ENCODE results near the gene GALNT8.

Gene GALNT8

GRCh38 chr12:4703676-4704075 is 16.5 kb upstream of the GALNT8 start:
- Histone ChIP-seq H3K27ac (replicated peaks; ENCODE audit: low read length) (no peak overlapping the region), H2BK120ac (ENCODE audit: low read depth, low read length) (no peak overlapping the region), H4K91ac (ENCODE audit: low read depth, low read length, poor library complexity) (no peak overlapping the region), H2BK5ac (ENCODE audit: low read length) (no peak overlapping the region), H2BK12ac (ENCODE audit: low read length) (no peak overlapping the region), H3K27me3 (ENCODE audit: control insufficient read depth in 3 of 3, insufficient read depth in 3 of 3, low read depth in 1 of 3, low read length in 3 of 3) (no peaks in the 10 kb centered on the region), H3K23ac (ENCODE audit: low read depth, low read length, poor library complexity) (no peak overlapping the region), H3K9ac (ENCODE audit: low read depth, low read length, poor library complexity) (no peak overlapping the region), H3K4ac (ENCODE audit: low read length) (no peak overlapping the region), H3K14ac (ENCODE audit: low read length) (no peak overlapping the region), H2BK15ac (ENCODE audit: low read length) (no peak overlapping the region), H3K79me1 (ENCODE audit: low read depth, low read length) (no peaks in the 10 kb centered on the region), H3K4me1 (ENCODE audit: control insufficient read depth in 2 of 2, insufficient read depth in 1 of 2, low read depth in 1 of 2, low read length in 2 of 2) (peaks cover 0 to 8% of the 10 kb centered on the region in 2 donors), H4K8ac (ENCODE audit: low read depth, low read length) (no peak overlapping the region), H3K18ac (ENCODE audit: low read length) (no peak overlapping the region), H3K9me3 (replicated peaks in 1 of 2; ENCODE audit: control insufficient read depth in 2 of 2, insufficient read depth in 1 of 2, low read depth in 1 of 2, low read length in 2 of 2) (no peaks in the 10 kb centered on the region), H3K4me2 (ENCODE audit: insufficient read depth, low read length, poor library complexity, severe bottlenecking) (no peak overlapping the region), H3K4me3 (ENCODE audit: low read length in 2 of 2) (no peak overlapping the region), H2AFZ (ENCODE audit: low read length) (no peak overlapping the region), H2AK5ac (ENCODE audit: low read depth, low read length) (no peak overlapping the region), H3K36me3 (replicated peaks in 1 of 2; ENCODE audit: control insufficient read depth in 2 of 2, insufficient read depth in 2 of 2, low read length in 2 of 2) (peaks cover 0 to 28% of the 10 kb centered on the region in 2 donors)
- no peak for DNase-seq (ENCODE audit: low spot score)
- WGBS, 2 donors (ENCODE audit: extremely low coverage in 2 of 2, insufficient read length in 2 of 2, insufficient replicate concordance in 1 of 2), result no CpG with 5 or more reads among the region's 5 CpGs

GRCh38 chr12:4705824-4706223 is 14.4 kb upstream of the GALNT8 start:
- no peaks in the 10 kb centered on the region for H3K9me3 ChIP-seq (replicated peaks in 1 of 2; ENCODE audit: control insufficient read depth in 2 of 2, insufficient read depth in 1 of 2, low read depth in 1 of 2, low read length in 2 of 2)
- no peak overlapping the region for H4K91ac ChIP-seq (ENCODE audit: low read depth, low read length, poor library complexity)
- H3K4ac ChIP-seq (ENCODE audit: low read length), result no peak overlapping the region
- H2AFZ ChIP-seq (ENCODE audit: low read length), result no peak overlapping the region
- H2BK12ac ChIP-seq (ENCODE audit: low read length), result no peak overlapping the region
- no peak overlapping the region for H2AK5ac ChIP-seq (ENCODE audit: low read depth, low read length)
- H2BK120ac ChIP-seq (ENCODE audit: low read depth, low read length), result no peak overlapping the region
- no peak overlapping the region for H2BK15ac ChIP-seq (ENCODE audit: low read length)
- no peaks in the 10 kb centered on the region for H3K27me3 ChIP-seq (ENCODE audit: control insufficient read depth in 3 of 3, insufficient read depth in 3 of 3, low read depth in 1 of 3, low read length in 3 of 3)
- H3K36me3 ChIP-seq (replicated peaks in 1 of 2; ENCODE audit: control insufficient read depth in 2 of 2, insufficient read depth in 2 of 2, low read length in 2 of 2), result peaks cover 0 to 12% of the 10 kb centered on the region in 2 donors
- H3K18ac ChIP-seq (ENCODE audit: low read length), result no peak overlapping the region
- H3K9ac ChIP-seq (ENCODE audit: low read depth, low read length, poor library complexity), result no peak overlapping the region
- peaks cover 0 to 4% of the 10 kb centered on the region in 2 donors for H3K4me1 ChIP-seq (ENCODE audit: control insufficient read depth in 2 of 2, insufficient read depth in 1 of 2, low read depth in 1 of 2, low read length in 2 of 2)
- H4K8ac ChIP-seq (ENCODE audit: low read depth, low read length), result no peak overlapping the region
- no peak overlapping the region for H2BK5ac ChIP-seq (ENCODE audit: low read length)
- no peak overlapping the region for H3K27ac ChIP-seq (replicated peaks; ENCODE audit: low read length)
- no peak overlapping the region for H3K4me3 ChIP-seq (ENCODE audit: low read length in 2 of 2)
- H3K23ac ChIP-seq (ENCODE audit: low read depth, low read length, poor library complexity), result no peak overlapping the region
- H3K4me2 ChIP-seq (ENCODE audit: insufficient read depth, low read length, poor library complexity, severe bottlenecking), result no peak overlapping the region
- DNase-seq (ENCODE audit: low spot score), result no peak
- no peak overlapping the region for H3K14ac ChIP-seq (ENCODE audit: low read length)
- H3K79me1 ChIP-seq (ENCODE audit: low read depth, low read length), result no peaks in the 10 kb centered on the region

- no peak overlapping the region for H3K4me3 ChIP-seq (ENCODE audit: low read length in 2 of 2)
- no peak overlapping the region for H2BK5ac ChIP-seq (ENCODE audit: low read length)
- no peak overlapping the region for H4K8ac ChIP-seq (ENCODE audit: low read depth, low read length)
- H2AFZ ChIP-seq (ENCODE audit: low read length), result no peak overlapping the region
- H2AK5ac ChIP-seq (ENCODE audit: low read depth, low read length), result no peak overlapping the region
- H2BK15ac ChIP-seq (ENCODE audit: low read length), result no peak overlapping the region
- H3K36me3 ChIP-seq (replicated peaks in 1 of 2; ENCODE audit: control insufficient read depth in 2 of 2, insufficient read depth in 2 of 2, low read length in 2 of 2), result peaks cover 0 to 7% of the 10 kb centered on the region in 2 donors
- no peak for DNase-seq (ENCODE audit: low spot score)
- H3K79me1 ChIP-seq (ENCODE audit: low read depth, low read length), result no peaks in the 10 kb centered on the region
- H3K23ac ChIP-seq (ENCODE audit: low read depth, low read length, poor library complexity), result no peak overlapping the region
- no peak overlapping the region for H2BK120ac ChIP-seq (ENCODE audit: low read depth, low read length)
- no peak overlapping the region for H3K4me2 ChIP-seq (ENCODE audit: insufficient read depth, low read length, poor library complexity, severe bottlenecking)
- H3K27me3 ChIP-seq (ENCODE audit: control insufficient read depth in 3 of 3, insufficient read depth in 3 of 3, low read depth in 1 of 3, low read length in 3 of 3), result no peaks in the 10 kb centered on the region
- H3K18ac ChIP-seq (ENCODE audit: low read length), result no peak overlapping the region
- no peaks in the 10 kb centered on the region for H3K9me3 ChIP-seq (replicated peaks in 1 of 2; ENCODE audit: control insufficient read depth in 2 of 2, insufficient read depth in 1 of 2, low read depth in 1 of 2, low read length in 2 of 2)
- H3K14ac ChIP-seq (ENCODE audit: low read length), result no peak overlapping the region
- H3K27ac ChIP-seq (replicated peaks; ENCODE audit: low read length), result no peak overlapping the region
- H3K4ac ChIP-seq (ENCODE audit: low read length), result no peak overlapping the region
- no CpG with 5 or more reads among the region's 2 CpGs for WGBS, 2 donors (ENCODE audit: extremely low coverage in 2 of 2, insufficient read length in 2 of 2, insufficient replicate concordance in 1 of 2)
- no peak overlapping the region for H4K91ac ChIP-seq (ENCODE audit: low read depth, low read length, poor library complexity)
- H2BK12ac ChIP-seq (ENCODE audit: low read length), result no peak overlapping the region
- H3K4me1 ChIP-seq (ENCODE audit: control insufficient read depth in 2 of 2, insufficient read depth in 1 of 2, low read depth in 1 of 2, low read length in 2 of 2), result no peaks in the 10 kb centered on the region
- H3K9ac ChIP-seq (ENCODE audit: low read depth, low read length, poor library complexity), result no peak overlapping the region
These were observed 12.9 kb upstream of the GALNT8 start for GRCh38 chr12:4707306-4707705.

- Histone ChIP-seq H3K27ac (replicated peaks; ENCODE audit: low read length) (no peak overlapping the region), H2BK15ac (ENCODE audit: low read length) (no peak overlapping the region), H3K4ac (ENCODE audit: low read length) (no peak overlapping the region), H2BK12ac (ENCODE audit: low read length) (no peak overlapping the region), H3K9ac (ENCODE audit: low read depth, low read length, poor library complexity) (no peak overlapping the region), H3K14ac (ENCODE audit: low read length) (no peak overlapping the region), H2AFZ (ENCODE audit: low read length) (no peak overlapping the region), H3K4me1 (ENCODE audit: control insufficient read depth in 2 of 2, insufficient read depth in 1 of 2, low read depth in 1 of 2, low read length in 2 of 2) (no peaks in the 10 kb centered on the region), H3K9me3 (replicated peaks in 1 of 2; ENCODE audit: control insufficient read depth in 2 of 2, insufficient read depth in 1 of 2, low read depth in 1 of 2, low read length in 2 of 2) (no peaks in the 10 kb centered on the region), H3K18ac (ENCODE audit: low read length) (no peak overlapping the region), H2BK5ac (ENCODE audit: low read length) (no peak overlapping the region), H2AK5ac (ENCODE audit: low read depth, low read length) (no peak overlapping the region), H3K4me3 (ENCODE audit: low read length in 2 of 2) (no peak overlapping the region), H3K27me3 (ENCODE audit: control insufficient read depth in 3 of 3, insufficient read depth in 3 of 3, low read depth in 1 of 3, low read length in 3 of 3) (no peaks in the 10 kb centered on the region), H3K4me2 (ENCODE audit: insufficient read depth, low read length, poor library complexity, severe bottlenecking) (no peak overlapping the region), H3K23ac (ENCODE audit: low read depth, low read length, poor library complexity) (no peak overlapping the region), H3K36me3 (replicated peaks in 1 of 2; ENCODE audit: control insufficient read depth in 2 of 2, insufficient read depth in 2 of 2, low read length in 2 of 2) (no peaks in the 10 kb centered on the region), H4K91ac (ENCODE audit: low read depth, low read length, poor library complexity) (no peak overlapping the region), H2BK120ac (ENCODE audit: low read depth, low read length) (no peak overlapping the region), H4K8ac (ENCODE audit: low read depth, low read length) (no peak overlapping the region), H3K79me1 (ENCODE audit: low read depth, low read length) (no peaks in the 10 kb centered on the region)
- no peak for DNase-seq (ENCODE audit: low spot score)
- no CpG with 5 or more reads among the region's 1 CpG for WGBS, 2 donors (ENCODE audit: extremely low coverage in 2 of 2, insufficient read length in 2 of 2, insufficient replicate concordance in 1 of 2)
These were observed 10.1 kb upstream of the GALNT8 start for GRCh38 chr12:4710113-4710512.

Measured in neuronal stem cell (in vitro differentiated cells).